Measurements from ENCODE around the gene MEGF10. TPM values are rescaled to one million over a fixed set of nuclear protein-coding genes. Genes with fewer than 3 reads are reported as not detected.

Gene MEGF10
- total RNA-seq, 1 donor from 2014 or later, result 0.47 TPM

GRCh38 chr5:127415034-127415433 lies 124.4 kb downstream of the MEGF10 start:
- intact Hi-C loops (cut with micrococcal nuclease), result no loop called here

DNA sequence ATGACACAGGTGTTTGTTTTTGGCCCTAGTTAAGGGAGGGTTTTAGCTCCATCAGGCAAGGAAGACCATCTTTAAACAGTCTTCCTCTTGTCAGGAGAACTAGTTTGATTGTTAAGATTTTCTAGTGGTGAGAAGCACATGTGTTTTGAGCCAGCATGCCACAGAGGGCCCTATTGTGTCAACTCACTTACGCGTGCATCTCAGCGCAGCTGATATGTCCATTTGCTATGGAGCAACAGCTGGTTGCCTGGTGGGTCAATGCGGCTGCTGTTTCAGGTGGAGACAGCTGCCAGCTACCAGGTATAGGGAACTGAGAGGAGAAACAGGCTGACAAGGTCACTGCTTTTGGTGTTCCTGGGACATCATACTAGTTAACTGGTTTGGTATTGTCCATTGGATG lies 126.3 kb downstream of the MEGF10 start:
- TF ChIP-seq, protein P1, sequence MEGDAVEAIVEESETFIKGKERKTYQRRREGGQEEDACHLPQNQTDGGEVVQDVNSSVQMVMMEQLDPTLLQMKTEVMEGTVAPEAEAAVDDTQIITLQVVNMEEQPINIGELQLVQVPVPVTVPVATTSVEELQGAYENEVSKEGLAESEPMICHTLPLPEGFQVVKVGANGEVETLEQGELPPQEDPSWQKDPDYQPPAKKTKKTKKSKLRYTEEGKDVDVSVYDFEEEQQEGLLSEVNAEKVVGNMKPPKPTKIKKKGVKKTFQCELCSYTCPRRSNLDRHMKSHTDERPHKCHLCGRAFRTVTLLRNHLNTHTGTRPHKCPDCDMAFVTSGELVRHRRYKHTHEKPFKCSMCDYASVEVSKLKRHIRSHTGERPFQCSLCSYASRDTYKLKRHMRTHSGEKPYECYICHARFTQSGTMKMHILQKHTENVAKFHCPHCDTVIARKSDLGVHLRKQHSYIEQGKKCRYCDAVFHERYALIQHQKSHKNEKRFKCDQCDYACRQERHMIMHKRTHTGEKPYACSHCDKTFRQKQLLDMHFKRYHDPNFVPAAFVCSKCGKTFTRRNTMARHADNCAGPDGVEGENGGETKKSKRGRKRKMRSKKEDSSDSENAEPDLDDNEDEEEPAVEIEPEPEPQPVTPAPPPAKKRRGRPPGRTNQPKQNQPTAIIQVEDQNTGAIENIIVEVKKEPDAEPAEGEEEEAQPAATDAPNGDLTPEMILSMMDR (IDR thresholded peaks at IDR 0.05; ENCODE audit: borderline replicate concordance), result no peak
- Histone ChIP-seq H3K27me3 (ENCODE audit: low read depth) (no peaks in the 10 kb centered on the region), H3K36me3 (no peaks in the 10 kb centered on the region), H3K9me3 (replicated peaks) (no peaks in the 10 kb centered on the region), H3K4me1 (peaks cover 15% of the 10 kb centered on the region), H3K4me3 (no peak overlapping the region), H3K27ac (replicated peaks) (no peak overlapping the region)
- DNase-seq, result no peak
- intact Hi-C loops (cut with micrococcal nuclease), result no loop called here

More at GRCh38 chr5:127415034-127415433, 124.4 kb downstream of the MEGF10 start:
- no peaks in the 10 kb centered on the region for H3K36me3 ChIP-seq
- no peak for DNase-seq
- no peaks in the 10 kb centered on the region for H3K9me3 ChIP-seq (replicated peaks)
- H3K4me3 ChIP-seq, result no peak overlapping the region
- TF ChIP-seq, protein P1 (IDR thresholded peaks at IDR 0.05; ENCODE audit: borderline replicate concordance), result no peak
- no peaks in the 10 kb centered on the region for H3K27me3 ChIP-seq (ENCODE audit: low read depth)
- peaks cover 15% of the 10 kb centered on the region for H3K4me1 ChIP-seq
- no peak overlapping the region for H3K27ac ChIP-seq (replicated peaks)

GRCh38 chr5:127417528-127417927 lies 126.9 kb downstream of the MEGF10 start:
- no peak overlapping the region for H3K27ac ChIP-seq (replicated peaks)
- H3K4me3 ChIP-seq, result no peak overlapping the region
- no peaks in the 10 kb centered on the region for H3K9me3 ChIP-seq (replicated peaks)
- H3K4me1 ChIP-seq, result peaks cover 15% of the 10 kb centered on the region
- intact Hi-C loops (cut with micrococcal nuclease), result no loop called here
- no peaks in the 10 kb centered on the region for H3K27me3 ChIP-seq (ENCODE audit: low read depth)
- H3K36me3 ChIP-seq, result no peaks in the 10 kb centered on the region
- no peak for DNase-seq
- TF ChIP-seq, protein P1 (IDR thresholded peaks at IDR 0.05; ENCODE audit: borderline replicate concordance), result no peak

GRCh38 chr5:127418367-127418766 lies 127.8 kb downstream of the MEGF10 start:
- no peak overlapping the region for H3K4me3 ChIP-seq
- H3K36me3 ChIP-seq, result no peaks in the 10 kb centered on the region
- H3K27ac ChIP-seq (replicated peaks), result no peak overlapping the region
- peaks cover 15% of the 10 kb centered on the region for H3K4me1 ChIP-seq
- H3K27me3 ChIP-seq (ENCODE audit: low read depth), result no peaks in the 10 kb centered on the region
- H3K9me3 ChIP-seq (replicated peaks), result no peaks in the 10 kb centered on the region
- intact Hi-C loops (cut with micrococcal nuclease), result no loop called here
- TF ChIP-seq, protein P1 (IDR thresholded peaks at IDR 0.05; ENCODE audit: borderline replicate concordance), result no peak
- no peak for DNase-seq

DNA sequence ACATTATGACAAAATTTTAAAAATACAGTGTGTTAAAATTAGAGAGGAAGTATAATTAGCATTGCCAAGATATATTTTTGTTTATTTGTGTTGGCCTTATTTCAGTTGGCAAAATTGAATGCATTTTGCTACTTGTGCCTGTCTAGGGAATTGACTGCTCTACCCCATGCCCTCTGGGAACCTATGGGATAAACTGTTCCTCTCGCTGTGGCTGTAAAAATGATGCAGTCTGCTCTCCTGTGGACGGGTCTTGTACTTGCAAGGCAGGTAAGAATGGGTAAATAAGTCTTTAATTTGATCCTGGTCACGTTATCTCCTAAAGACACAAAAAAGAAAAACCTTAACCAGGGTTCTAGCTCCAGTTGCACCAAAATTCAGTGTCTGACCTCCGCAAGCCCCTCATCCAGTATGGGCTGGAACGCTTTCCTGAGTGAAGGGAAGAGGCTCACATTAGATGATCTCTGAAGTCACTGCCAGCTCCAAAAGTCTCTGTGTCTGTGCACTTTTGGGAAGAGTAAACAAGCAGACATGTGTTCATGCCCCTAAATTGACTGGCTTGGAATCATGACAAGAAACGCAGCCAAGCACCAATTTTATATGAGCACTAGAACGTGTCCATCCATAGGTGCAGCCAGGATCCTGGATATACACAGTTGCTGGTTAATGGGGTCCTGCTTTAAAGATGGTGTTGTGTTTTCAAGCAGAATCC lies 128.5 kb downstream of the MEGF10 start:
- DNase-seq, result no peak
- no peaks in the 10 kb centered on the region for H3K36me3 ChIP-seq
- H3K27me3 ChIP-seq (ENCODE audit: low read depth), result no peaks in the 10 kb centered on the region
- H3K9me3 ChIP-seq (replicated peaks), result no peaks in the 10 kb centered on the region
- no peak overlapping the region for H3K27ac ChIP-seq (replicated peaks)
- peaks cover 15% of the 10 kb centered on the region for H3K4me1 ChIP-seq
- intact Hi-C loops (cut with micrococcal nuclease), result no loop called here
- no peak overlapping the region for H3K4me3 ChIP-seq
- TF ChIP-seq, protein P1 (IDR thresholded peaks at IDR 0.05; ENCODE audit: borderline replicate concordance), result no peak

Data from left ventricle myocardium inferior (tissue), 1 donor.